Stomach (tissue), 4 donors: ENCODE results near the gene TCOF1.

Source experiments
- CTCF ChIP-seq, 7 experiments: fragments of 450-650 bp in 4 of 7; fragments of 200-600 bp in 3 of 7; sonication (generic) in 3 of 7; IDR thresholded peaks; one replicate each; pipeline ENCODE4 v1.5.1; 2016 to 2019; ENCODE audit warnings: antibody characterized with exemption in 7 of 7, control low read depth in 2 of 7, mild to moderate bottlenecking in 1 of 7
- EP300 ChIP-seq: sonication (generic); formaldehyde crosslinking; IDR thresholded peaks from one replicate; pipeline ENCODE4 v1.6.1; 2017; ENCODE audit warnings: antibody characterized with exemption
- POLR2AphosphoS5 ChIP-seq, 3 donors: sonication (generic); formaldehyde crosslinking; IDR thresholded peaks; one replicate each; pipeline ENCODE4 v1.6.1; 2016; ENCODE audit warnings: antibody characterized with exemption in 3 of 3

GRCh38 chr5:150434464-150434863 lies 77.0 kb downstream of the TCOF1 start:
- TF ChIP-seq EP300 (no peak), CTCF (IDR thresholded peaks at IDR 0.05) (no peak), POLR2AphosphoS5 (IDR thresholded peaks at IDR 0.05) (no peak)
